HG02798 (cell line): Measurements from ENCODE around the gene SIRT1.
"Not testable (repeated sequence)": the region's sequence is repeated elsewhere in the genome, so short reads cannot be mapped to it uniquely, and the experiment has no call there.

Source experiments
- ATAC-seq: cut with Tn5 transposase; IDR thresholded peaks from one replicate; pipeline ENCODE4 v1.9.1; 2021; ENCODE audit warnings: mild to moderate bottlenecking; ENCODE audit not compliant: unreplicated experiment, poor library complexity

Gene SIRT1

GRCh38 chr10:67875340-67876238 is 8.9 kb upstream of the SIRT1 start:
- ATAC-seq, result no peak

GRCh38 chr10:67877421-67877820 is 7.0 kb upstream of the SIRT1 start:
- ATAC-seq, result not testable (repeated sequence)

GRCh38 chr10:67878133-67878532 is 6.3 kb upstream of the SIRT1 start:
- no peak for ATAC-seq

- no peak for ATAC-seq
Observed at GRCh38 chr10:67883710-67884312, 645 bp upstream of the SIRT1 start.

GRCh38 chr10:67884842-67885670 is 600 bp downstream of the SIRT1 start:
- peak; percentile 56 for ATAC-seq

GRCh38 chr10:67893637-67894036 is 9.2 kb downstream of the SIRT1 start:
- ATAC-seq, result no peak

- ATAC-seq, result no peak
Observed at GRCh38 chr10:67903581-67903980, 19.1 kb downstream of the SIRT1 start.

- ATAC-seq, result no peak
Observed at GRCh38 chr10:67912331-67912946, 28.0 kb downstream of the SIRT1 start.

- ATAC-seq, result no peak
Observed at GRCh38 chr10:67914777-67915340, 30.4 kb downstream of the SIRT1 start.

- no peak for ATAC-seq
Observed at GRCh38 chr10:67917169-67917568, 32.7 kb downstream of the SIRT1 start.

GRCh38 chr10:67917679-67918078 is 33.2 kb downstream of the SIRT1 start:
- ATAC-seq, result no peak

- ATAC-seq, result no peak
Observed at GRCh38 chr10:67921065-67921464, 36.6 kb downstream of the SIRT1 start.

- no peak for ATAC-seq
Observed at GRCh38 chr10:67923551-67923950, 39.1 kb downstream of the SIRT1 start.

- ATAC-seq, result no peak
Observed at GRCh38 chr10:67924136-67924535, 39.7 kb downstream of the SIRT1 start.

- ATAC-seq, result no peak
Observed at GRCh38 chr10:67925449-67926005, 41.1 kb downstream of the SIRT1 start.

GRCh38 chr10:67926951-67927350 is 42.5 kb downstream of the SIRT1 start:
- no peak for ATAC-seq

GRCh38 chr10:67933199-67933598 is 48.7 kb downstream of the SIRT1 start:
- no peak for ATAC-seq

GRCh38 chr10:67934336-67934735 is 49.9 kb downstream of the SIRT1 start:
- ATAC-seq, result no peak

GRCh38 chr10:67935223-67935622 is 50.8 kb downstream of the SIRT1 start:
- ATAC-seq, result no peak

GRCh38 chr10:67936416-67936815 is 52.0 kb downstream of the SIRT1 start:
- no peak for ATAC-seq
